H1 (cell line): ENCODE results near the gene EMID1. TPM values are rescaled to one million over a fixed set of nuclear protein-coding genes. Genes with fewer than 3 reads are reported as not detected.

ENCODE experiments used
- CTCF ChIA-PET: fragments of 300-600 bp; sonication (Branson Sonifier 250); formaldehyde crosslinking; loops from one replicate; lab custom pipeline; 2021; ENCODE audit not compliant: partially characterized antibody; lab: Charles Lee
- POLR2A ChIA-PET: fragments of 300-600 bp; sonication (Branson Sonifier 250); formaldehyde crosslinking; loops from one replicate; lab custom pipeline; 2021; ENCODE audit warnings: inconsistent platforms; ENCODE audit not compliant: partially characterized antibody; lab: Charles Lee
- DNase-seq, 2 experiments: peaks; one replicate each; pipeline versions ENCODE4 v3.0.0 to v3.0.0-alpha.2; 2010 to 2022; ENCODE audit warnings: low spot score in 2 of 2, low read depth in 1 of 2, mixed read lengths in 1 of 2
- FAIRE-seq: peaks from 2 replicates; lab custom pipeline; 2011; peaks lifted over from hg19 to GRCh38; lab: Jason Lieb, UNC
- H2AFZ ChIP-seq: 2 replicates; pipeline ENCODE4 v1.8.1; 2012; ENCODE audit warnings: low read length, inconsistent platforms
- H2AK5ac ChIP-seq: 2 replicates; pipeline ENCODE4 v1.6.1; 2013; ENCODE audit warnings: low read depth, low read length
- H2BK120ac ChIP-seq: replicated peaks from 2 replicates; pipeline ENCODE3; 2013; ENCODE audit warnings: low read depth, low read length, inconsistent platforms
- H2BK12ac ChIP-seq: 2 replicates; pipeline ENCODE4 v1.6.1; 2013; ENCODE audit warnings: low read depth, low read length
- H2BK15ac ChIP-seq: 2 replicates; pipeline ENCODE4 v1.6.1; 2013; ENCODE audit warnings: low read length
- H2BK20ac ChIP-seq: 2 replicates; pipeline ENCODE4 v1.6.1; 2013; ENCODE audit warnings: low read length
- H2BK5ac ChIP-seq: 2 replicates; pipeline ENCODE4 v1.6.1; 2013; ENCODE audit warnings: low read depth, low read length
- H3K14ac ChIP-seq: 2 replicates; pipeline ENCODE4 v1.6.1; 2013; ENCODE audit warnings: inconsistent platforms; ENCODE audit not compliant: insufficient read length
- H3K18ac ChIP-seq: 2 replicates; pipeline ENCODE4 v1.6.1; 2013; ENCODE audit warnings: low read length; ENCODE audit errors: extremely low read depth
- H3K23ac ChIP-seq: 2 replicates; pipeline ENCODE4 v1.6.1; 2013; ENCODE audit warnings: inconsistent platforms; ENCODE audit not compliant: insufficient read length
- H3K23me2 ChIP-seq: 2 replicates; pipeline ENCODE4 v1.6.1; 2013; ENCODE audit warnings: low read depth, low read length
- H3K27ac ChIP-seq: 2 replicates; pipeline ENCODE4 v1.6.1; 2011; ENCODE audit warnings: low read depth, low read length, inconsistent platforms
- H3K27me3 ChIP-seq, 4 experiments: replicated peaks in 1 of 4; 1 replicate in 1 of 4; 2 replicates in 3 of 4; pipeline versions ENCODE4 v1.6.1 to v1.8.1; 2011 to 2013; ENCODE audit warnings: low read length in 3 of 4, mild to moderate bottlenecking in 3 of 4, inconsistent platforms in 2 of 4, mixed read lengths in 2 of 4, moderate library complexity in 1 of 4; ENCODE audit not compliant: control insufficient read depth in 3 of 4, insufficient read depth in 3 of 4; ENCODE audit errors: extremely low read depth in 1 of 4
- H3K36me3 ChIP-seq, 4 experiments: 2 replicates each; pipeline versions ENCODE4 v1.6.1 to v1.8.1; 2011 to 2013; ENCODE audit warnings: mild to moderate bottlenecking in 4 of 4, low read length in 3 of 4, moderate library complexity in 2 of 4, control low read depth in 1 of 4, inconsistent platforms in 1 of 4; ENCODE audit not compliant: insufficient read depth in 4 of 4, control insufficient read depth in 2 of 4
- H3K4ac ChIP-seq: replicated peaks from 2 replicates; pipeline ENCODE3; 2013; ENCODE audit warnings: low read length, low read depth, mixed read lengths, inconsistent platforms; ENCODE audit not compliant: insufficient read length
- H3K4me1 ChIP-seq, 4 experiments: replicated peaks in 1 of 4; 1 replicate in 1 of 4; 2 replicates in 3 of 4; pipeline versions ENCODE4 v1.6.1 to v1.8.1; 2011 to 2013; ENCODE audit warnings: low read length in 3 of 4, inconsistent platforms in 2 of 4, mixed read lengths in 1 of 4; ENCODE audit not compliant: insufficient read depth in 4 of 4, control insufficient read depth in 3 of 4
- H3K4me2 ChIP-seq, 2 experiments: 2 replicates each; pipeline versions ENCODE4 v1.6.1 to v1.8.1; 2011 to 2013; ENCODE audit warnings: low read depth in 2 of 2, low read length in 2 of 2, control low read depth in 1 of 2, inconsistent platforms in 1 of 2, mild to moderate bottlenecking in 1 of 2; ENCODE audit not compliant: insufficient read depth in 1 of 2
- H3K4me3 ChIP-seq, 4 experiments: fragments of 200-600, 300-600 bp in 1 of 4; sonication (generic), shearing (Covaris generic), sonication (Bioruptor Twin) in 1 of 4; 2 replicates each; pipeline versions ENCODE4 v1.5.1 to v1.8.1; 2011 to 2016; ENCODE audit warnings: low read length in 4 of 4, low read depth in 3 of 4, control low read depth in 2 of 4, inconsistent platforms in 2 of 4, mild to moderate bottlenecking in 2 of 4, mixed read lengths in 1 of 4, moderate library complexity in 1 of 4; ENCODE audit not compliant: insufficient read depth in 2 of 4; ENCODE audit errors: extremely low read depth in 1 of 4
- H3K56ac ChIP-seq: replicated peaks from 2 replicates; pipeline ENCODE3; 2013; ENCODE audit warnings: low read depth, mild to moderate bottlenecking, mixed read lengths, low read length, inconsistent platforms; ENCODE audit not compliant: insufficient read length
- H3K79me1 ChIP-seq: 2 replicates; pipeline ENCODE4 v1.6.1; 2013; ENCODE audit warnings: low read depth, low read length, control low read depth
- H3K79me2 ChIP-seq, 2 experiments: 2 replicates each; pipeline versions ENCODE4 v1.6.1 to v1.8.1; 2012 to 2013; ENCODE audit warnings: low read length in 2 of 2, mild to moderate bottlenecking in 2 of 2, inconsistent platforms in 1 of 2; ENCODE audit not compliant: insufficient read depth in 2 of 2, control insufficient read depth in 1 of 2
- H3K9ac ChIP-seq, 4 experiments: replicated peaks in 1 of 4; 1 replicate in 1 of 4; 2 replicates in 3 of 4; pipeline versions ENCODE4 v1.6.1 to v1.8.1; 2011 to 2013; ENCODE audit warnings: low read depth in 3 of 4, low read length in 3 of 4, control low read depth in 2 of 4, mild to moderate bottlenecking in 2 of 4, moderate library complexity in 2 of 4, inconsistent platforms in 1 of 4; ENCODE audit errors: extremely low read depth in 1 of 4
- H3K9me3 ChIP-seq, 2 experiments: 2 replicates each; pipeline versions ENCODE4 v1.6.1 to v1.8.1; 2012 to 2013; ENCODE audit warnings: mild to moderate bottlenecking in 2 of 2, moderate library complexity in 2 of 2, control low read depth in 1 of 2, inconsistent platforms in 1 of 2, low read depth in 1 of 2, low read length in 1 of 2, mixed read lengths in 1 of 2; ENCODE audit not compliant: insufficient read depth in 2 of 2
- H4K20me1 ChIP-seq, 2 experiments: replicated peaks in 1 of 2; 2 replicates each; pipeline versions ENCODE3 to v1.8.1; 2011 to 2013; ENCODE audit warnings: inconsistent platforms in 2 of 2, low read length in 2 of 2, mild to moderate bottlenecking in 1 of 2; ENCODE audit not compliant: insufficient read depth in 2 of 2, control insufficient read depth in 1 of 2
- H4K5ac ChIP-seq: 2 replicates; pipeline ENCODE4 v1.6.1; 2013; ENCODE audit warnings: low read length, low read depth, mixed read lengths, inconsistent platforms; ENCODE audit not compliant: insufficient read length
- H4K8ac ChIP-seq: 2 replicates; pipeline ENCODE4 v1.8.0; 2013; ENCODE audit warnings: mild to moderate bottlenecking, moderate library complexity, low read length, inconsistent platforms; ENCODE audit not compliant: insufficient read depth; ENCODE audit errors: extremely low read depth
- H4K91ac ChIP-seq: replicated peaks from 2 replicates; pipeline ENCODE3; 2013; ENCODE audit warnings: low read length, mixed read lengths, inconsistent platforms; ENCODE audit not compliant: insufficient read length
- CREB1 ChIP-seq: IDR thresholded peaks from 2 replicates; pipeline ENCODE4 v1.6.1; 2012; ENCODE audit warnings: inconsistent platforms
- KDM1A ChIP-seq: fragments of 200-600, 300-600 bp; sonication (generic); IDR thresholded peaks from 2 replicates; pipeline ENCODE4 v1.7.1; 2016; ENCODE audit warnings: mild to moderate bottlenecking, low read length, borderline replicate concordance
- RAD21 ChIP-seq, 2 experiments: IDR thresholded peaks in 1 of 2; conservative IDR thresholded peaks in 1 of 2; 2 replicates each; pipeline ENCODE4 v1.6.1; 2011; ENCODE audit warnings: low read depth in 2 of 2, low read length in 2 of 2, improper control_type of control experiment in 1 of 2, inconsistent platforms in 1 of 2, mild to moderate bottlenecking in 1 of 2, moderate library complexity in 1 of 2
- RFX5 ChIP-seq: IDR thresholded peaks from 2 replicates; pipeline ENCODE4 v1.6.1; 2011; ENCODE audit warnings: low read depth, low read length, improper control_type of control experiment, borderline replicate concordance
- TCF12 ChIP-seq: IDR thresholded peaks from 2 replicates; pipeline ENCODE4 v1.6.1; 2011; ENCODE audit warnings: low read depth, mild to moderate bottlenecking, low read length
- TEAD4 ChIP-seq: IDR thresholded peaks from 2 replicates; pipeline ENCODE4 v1.6.1; 2012; ENCODE audit warnings: low read depth, low read length, inconsistent platforms, mixed read lengths
- WGBS, 2 experiments: shearing (Covaris generic) in 1 of 2; methylation state at CpG; one replicate each; pipeline versions ENCODE4 v1.1.6 to v1.1.7; 2013 to 2015; ENCODE audit warnings: low lambda C conversion rate in 2 of 2, mixed read lengths in 2 of 2, inconsistent platforms in 1 of 2, low coverage in 1 of 2, missing lambda C conversion rate in 1 of 2; ENCODE audit not compliant: insufficient replicate concordance in 2 of 2, insufficient coverage in 1 of 2, insufficient read length in 1 of 2; ENCODE audit errors: extremely low coverage in 1 of 2, missing lambda C conversion rate in 1 of 2; 5-methylcytosine and 5-hydroxymethylcytosine counted together
- polyA plus RNA-seq, 7 experiments: library from polyadenylated mRNA; depleted of rRNA in 3 of 7; stranded (reverse) in 5 of 7; unstranded in 2 of 7; fragments of >200 nt in 5 of 7; fragments of 200-250 nt in 2 of 7; gene quantifications; 1 replicate in 5 of 7; 2 replicates in 1 of 7; 4 replicates in 1 of 7; pipeline versions ENCODE4 v1.2.1 to v1.2.3, GENCODE V29; 2011 to 2013; ENCODE audit warnings: missing spikeins in 2 of 7, mixed read lengths in 2 of 7
- total RNA-seq: library from RNA; stranded (reverse); fragmentation: NEBNext Ultra II Directional; extraction: Animal tissue kit (Norgen Biotek cat#: 25700); gene quantifications from 2 replicates; pipeline ENCODE4 v1.2.1, GENCODE V29; 2021
- TF ChIP-seq, protein P1 (sequence below): IDR thresholded peaks from 2 replicates; pipeline ENCODE4 v1.6.1; 2012; ENCODE audit warnings: low read length, inconsistent platforms

Gene EMID1
- total and polyA plus RNA-seq, 2 of the 8 experiments (the other 6 are each of a cell fraction or from before 2014, with no cell fraction given) = 3.9 to 7.4 TPM

DNA sequence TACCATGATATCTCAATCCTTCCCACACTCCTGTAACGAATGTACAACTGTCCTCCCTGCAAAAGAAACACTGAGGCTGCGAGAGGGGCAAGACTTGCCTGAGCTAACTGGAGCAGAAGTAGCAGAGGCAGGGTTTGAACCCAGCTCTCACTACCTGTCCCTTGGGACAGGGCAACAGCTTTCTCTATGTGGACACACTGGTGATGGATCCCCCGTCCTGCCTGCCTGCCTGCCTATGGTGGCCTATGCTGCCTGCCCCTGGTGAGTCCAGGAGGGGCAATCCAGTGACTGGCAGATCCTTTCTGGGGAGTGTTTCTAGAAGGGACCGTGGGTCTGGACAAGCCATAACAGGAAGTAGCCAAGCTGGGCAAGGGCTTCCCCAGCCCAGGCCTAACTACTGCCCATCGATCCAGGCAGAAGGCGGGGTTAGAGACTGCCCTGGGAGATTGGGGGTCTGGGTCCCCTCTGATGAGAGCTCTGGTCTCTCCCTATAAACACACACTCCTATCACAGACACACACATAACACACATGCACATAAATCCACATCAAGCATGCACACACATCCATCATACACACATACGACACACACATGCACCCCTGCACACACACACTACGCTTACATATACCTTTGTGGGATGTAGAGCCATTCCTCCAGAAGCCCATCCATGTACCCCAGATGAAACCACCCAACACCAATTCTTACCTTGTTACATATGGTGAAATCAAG, 1.1 kb upstream of the EMID1 start:
- Histone ChIP-seq H4K8ac (no peak overlapping the region), H3K14ac (no peak overlapping the region), H4K20me1 (no peaks in the 10 kb centered on the region), H3K9ac (no peak overlapping the region), H3K4ac (no peak overlapping the region), H3K36me3 (no peaks in the 10 kb centered on the region), H3K9me3 (no peaks in the 10 kb centered on the region), H3K27me3 (peaks cover 0 to 12% (median 3%) of the 10 kb centered on the region in 4 experiments; a peak in 5 of 7 replicates), H3K4me2 (peak overlapping the region in 1 of 2 experiments; percentile 63; a peak in 1 of 4 replicates), H2BK20ac (no peak overlapping the region), H2BK120ac (no peak overlapping the region), H2BK12ac (peak overlapping the region; percentile 27; the same call in 1 of the 2 replicates), H2BK5ac (no peak overlapping the region), H3K79me1 (no peaks in the 10 kb centered on the region), H2BK15ac (peak overlapping the region; percentile 94; the same call in 1 of the 2 replicates), H3K79me2 (no peaks in the 10 kb centered on the region), H3K18ac (no peak overlapping the region), H3K4me1 (peaks cover 0 to 22% (median 6%) of the 10 kb centered on the region in 4 experiments), H3K4me3 (no peak overlapping the region; a peak in 1 of 8 replicates), H3K23ac (no peak overlapping the region), H2AK5ac (peak overlapping the region; percentile 88), H4K91ac (no peak overlapping the region), H4K5ac (no peak overlapping the region), H2AFZ (no peak overlapping the region), H3K23me2 (peaks cover 4% of the 10 kb centered on the region; the same call in 1 of the 2 replicates), H3K56ac (no peak overlapping the region), H3K27ac (no peak overlapping the region)
- POLR2A ChIA-PET = interaction anchor here (0.7 to 3.5 kb wide), 11 partner anchors 8 to 149 kb away, joined by 3 to 11 read pairs (median 3); partner anchors contain the start of genes EWSR1 and RHBDD3
- TF ChIP-seq RAD21 (IDR thresholded peaks at IDR 0.05 in 1 of 2, conservative IDR thresholded peaks at IDR 0.05 in 1 of 2; ENCODE audit: low read depth in 2 of 2, low read length in 2 of 2) (no peak), RFX5 (no peak), TCF12 (no peak), KDM1A (no peak), TEAD4 (no peak), CREB1 (no peak)
- TF ChIP-seq, protein P1, sequence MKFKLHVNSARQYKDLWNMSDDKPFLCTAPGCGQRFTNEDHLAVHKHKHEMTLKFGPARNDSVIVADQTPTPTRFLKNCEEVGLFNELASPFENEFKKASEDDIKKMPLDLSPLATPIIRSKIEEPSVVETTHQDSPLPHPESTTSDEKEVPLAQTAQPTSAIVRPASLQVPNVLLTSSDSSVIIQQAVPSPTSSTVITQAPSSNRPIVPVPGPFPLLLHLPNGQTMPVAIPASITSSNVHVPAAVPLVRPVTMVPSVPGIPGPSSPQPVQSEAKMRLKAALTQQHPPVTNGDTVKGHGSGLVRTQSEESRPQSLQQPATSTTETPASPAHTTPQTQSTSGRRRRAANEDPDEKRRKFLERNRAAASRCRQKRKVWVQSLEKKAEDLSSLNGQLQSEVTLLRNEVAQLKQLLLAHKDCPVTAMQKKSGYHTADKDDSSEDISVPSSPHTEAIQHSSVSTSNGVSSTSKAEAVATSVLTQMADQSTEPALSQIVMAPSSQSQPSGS = no peak
- no peak for FAIRE-seq
- 92% methylated on average over 8 of the region's 8 CpGs; no CpG with 5 or more reads in 1 of the 2 experiments for WGBS, 2 experiments
- CTCF ChIA-PET = interaction anchor here (0.8 to 6.7 kb wide), 16 partner anchors 8 to 286 kb away, joined by 3 to 84 read pairs (median 6); partner anchors contain the start of gene EWSR1
- no peak for DNase-seq
